ENCODE measurements around the gene BCHE.

- no peak for TF ChIP-seq POLR2A (IDR thresholded peaks at IDR 0.05)
- TF ChIP-seq, protein P1, sequence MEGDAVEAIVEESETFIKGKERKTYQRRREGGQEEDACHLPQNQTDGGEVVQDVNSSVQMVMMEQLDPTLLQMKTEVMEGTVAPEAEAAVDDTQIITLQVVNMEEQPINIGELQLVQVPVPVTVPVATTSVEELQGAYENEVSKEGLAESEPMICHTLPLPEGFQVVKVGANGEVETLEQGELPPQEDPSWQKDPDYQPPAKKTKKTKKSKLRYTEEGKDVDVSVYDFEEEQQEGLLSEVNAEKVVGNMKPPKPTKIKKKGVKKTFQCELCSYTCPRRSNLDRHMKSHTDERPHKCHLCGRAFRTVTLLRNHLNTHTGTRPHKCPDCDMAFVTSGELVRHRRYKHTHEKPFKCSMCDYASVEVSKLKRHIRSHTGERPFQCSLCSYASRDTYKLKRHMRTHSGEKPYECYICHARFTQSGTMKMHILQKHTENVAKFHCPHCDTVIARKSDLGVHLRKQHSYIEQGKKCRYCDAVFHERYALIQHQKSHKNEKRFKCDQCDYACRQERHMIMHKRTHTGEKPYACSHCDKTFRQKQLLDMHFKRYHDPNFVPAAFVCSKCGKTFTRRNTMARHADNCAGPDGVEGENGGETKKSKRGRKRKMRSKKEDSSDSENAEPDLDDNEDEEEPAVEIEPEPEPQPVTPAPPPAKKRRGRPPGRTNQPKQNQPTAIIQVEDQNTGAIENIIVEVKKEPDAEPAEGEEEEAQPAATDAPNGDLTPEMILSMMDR (IDR thresholded peaks at IDR 0.05) = no peak
These were observed 31.2 kb downstream of the BCHE start for GRCh38 chr3:165805946-165806561.

Measured in uterus (tissue), 2 donors.